Ovary (tissue), 3 donors: ENCODE measurements around the gene SHROOM3.

Experiments
- POLR2A ChIP-seq: fragments of 450-650 bp; IDR thresholded peaks from one replicate; pipeline ENCODE4 v1.6.1; 2017; ENCODE audit warnings: antibody characterized with exemption, mild to moderate bottlenecking, moderate library complexity
- TF ChIP-seq, protein P1 (sequence below), 3 donors: fragments of 450-650 bp in 2 of 3; fragments of 200-600 bp in 1 of 3; IDR thresholded peaks; one replicate each; pipeline versions ENCODE4 v1.5.1 to v1.8.0; 2016 to 2022; ENCODE audit warnings: antibody characterized with exemption in 3 of 3, mild to moderate bottlenecking in 1 of 3
- donor health status: DM: no; HTN: no; CAD: no.

DNA sequence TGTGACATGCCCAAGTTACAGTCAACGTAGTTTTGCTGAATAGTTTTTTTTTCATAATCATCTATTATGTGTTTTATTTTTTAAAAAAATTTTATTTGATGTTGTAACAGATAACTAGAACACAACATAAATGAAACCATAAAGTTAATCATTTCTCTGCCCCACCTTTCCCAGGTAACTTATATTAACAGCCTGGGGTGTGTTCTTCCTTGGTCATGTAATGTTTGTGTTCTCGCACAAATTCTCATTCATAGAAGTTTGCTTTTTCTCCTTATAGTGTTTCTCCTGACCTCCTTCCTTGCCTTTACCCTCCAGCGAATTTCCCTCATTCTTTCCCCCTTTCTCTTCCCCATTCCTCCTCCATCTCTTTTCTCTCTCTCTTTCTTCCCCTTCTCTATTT lies 248.1 kb downstream of the SHROOM3 start:
- TF ChIP-seq, protein P1, sequence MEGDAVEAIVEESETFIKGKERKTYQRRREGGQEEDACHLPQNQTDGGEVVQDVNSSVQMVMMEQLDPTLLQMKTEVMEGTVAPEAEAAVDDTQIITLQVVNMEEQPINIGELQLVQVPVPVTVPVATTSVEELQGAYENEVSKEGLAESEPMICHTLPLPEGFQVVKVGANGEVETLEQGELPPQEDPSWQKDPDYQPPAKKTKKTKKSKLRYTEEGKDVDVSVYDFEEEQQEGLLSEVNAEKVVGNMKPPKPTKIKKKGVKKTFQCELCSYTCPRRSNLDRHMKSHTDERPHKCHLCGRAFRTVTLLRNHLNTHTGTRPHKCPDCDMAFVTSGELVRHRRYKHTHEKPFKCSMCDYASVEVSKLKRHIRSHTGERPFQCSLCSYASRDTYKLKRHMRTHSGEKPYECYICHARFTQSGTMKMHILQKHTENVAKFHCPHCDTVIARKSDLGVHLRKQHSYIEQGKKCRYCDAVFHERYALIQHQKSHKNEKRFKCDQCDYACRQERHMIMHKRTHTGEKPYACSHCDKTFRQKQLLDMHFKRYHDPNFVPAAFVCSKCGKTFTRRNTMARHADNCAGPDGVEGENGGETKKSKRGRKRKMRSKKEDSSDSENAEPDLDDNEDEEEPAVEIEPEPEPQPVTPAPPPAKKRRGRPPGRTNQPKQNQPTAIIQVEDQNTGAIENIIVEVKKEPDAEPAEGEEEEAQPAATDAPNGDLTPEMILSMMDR (IDR thresholded peaks at IDR 0.05): no peak
- no peak for TF ChIP-seq POLR2A
